IMR-90 (cell line): ENCODE data around the gene HDGFL2.

ENCODE experiments used
- BHLHE40 ChIP-seq: fragments of 150-350 bp; IDR thresholded peaks from 2 replicates; pipeline ENCODE4 v1.6.1; 2016; ENCODE audit warnings: mild to moderate bottlenecking, low read depth, low read length
- MAZ ChIP-seq: IDR thresholded peaks from 2 replicates; pipeline ENCODE4 v1.6.1; 2012; ENCODE audit warnings: low read depth, mild to moderate bottlenecking, low read length, improper control_type of control experiment, moderate library complexity, borderline replicate concordance
- MXI1 ChIP-seq: IDR thresholded peaks from 2 replicates; pipeline ENCODE4 v1.6.1; 2012; ENCODE audit warnings: low read depth, mild to moderate bottlenecking, low read length, moderate library complexity, borderline replicate concordance
- POLR2A ChIP-seq: IDR thresholded peaks from 2 replicates; pipeline ENCODE4 v1.6.1; 2012; ENCODE audit warnings: mild to moderate bottlenecking, low read depth, low read length
- RAD21 ChIP-seq: IDR thresholded peaks from 2 replicates; pipeline ENCODE4 v1.6.1; 2012; ENCODE audit warnings: low read length, improper control_type of control experiment
- RCOR1 ChIP-seq: IDR thresholded peaks from 2 replicates; pipeline ENCODE4 v1.6.1; 2012; ENCODE audit warnings: mild to moderate bottlenecking, low read length, improper control_type of control experiment; ENCODE audit not compliant: insufficient replicate concordance
- RFX5 ChIP-seq: IDR thresholded peaks from 2 replicates; pipeline ENCODE4 v1.8.0; 2012; ENCODE audit warnings: low read depth, mild to moderate bottlenecking, low read length, moderate library complexity
- TF ChIP-seq, protein P1 (sequence below): fragments of 150-350 bp; IDR thresholded peaks from 2 replicates; pipeline ENCODE4 v1.6.1; 2016; ENCODE audit warnings: low read depth, mild to moderate bottlenecking, low read length, moderate library complexity, borderline replicate concordance
- TF ChIP-seq, protein P2 (sequence below): conservative IDR thresholded peaks from 2 replicates; pipeline ENCODE4 v1.5.1; 2012; ENCODE audit warnings: mild to moderate bottlenecking, low read depth, low read length, improper control_type of control experiment
- TF ChIP-seq, protein P3 (sequence below): fragments of 150-350 bp; IDR thresholded peaks from 2 replicates; pipeline ENCODE4 v1.6.1; 2017; ENCODE audit warnings: mild to moderate bottlenecking, antibody characterized with exemption, low read length, low read depth

DNA sequence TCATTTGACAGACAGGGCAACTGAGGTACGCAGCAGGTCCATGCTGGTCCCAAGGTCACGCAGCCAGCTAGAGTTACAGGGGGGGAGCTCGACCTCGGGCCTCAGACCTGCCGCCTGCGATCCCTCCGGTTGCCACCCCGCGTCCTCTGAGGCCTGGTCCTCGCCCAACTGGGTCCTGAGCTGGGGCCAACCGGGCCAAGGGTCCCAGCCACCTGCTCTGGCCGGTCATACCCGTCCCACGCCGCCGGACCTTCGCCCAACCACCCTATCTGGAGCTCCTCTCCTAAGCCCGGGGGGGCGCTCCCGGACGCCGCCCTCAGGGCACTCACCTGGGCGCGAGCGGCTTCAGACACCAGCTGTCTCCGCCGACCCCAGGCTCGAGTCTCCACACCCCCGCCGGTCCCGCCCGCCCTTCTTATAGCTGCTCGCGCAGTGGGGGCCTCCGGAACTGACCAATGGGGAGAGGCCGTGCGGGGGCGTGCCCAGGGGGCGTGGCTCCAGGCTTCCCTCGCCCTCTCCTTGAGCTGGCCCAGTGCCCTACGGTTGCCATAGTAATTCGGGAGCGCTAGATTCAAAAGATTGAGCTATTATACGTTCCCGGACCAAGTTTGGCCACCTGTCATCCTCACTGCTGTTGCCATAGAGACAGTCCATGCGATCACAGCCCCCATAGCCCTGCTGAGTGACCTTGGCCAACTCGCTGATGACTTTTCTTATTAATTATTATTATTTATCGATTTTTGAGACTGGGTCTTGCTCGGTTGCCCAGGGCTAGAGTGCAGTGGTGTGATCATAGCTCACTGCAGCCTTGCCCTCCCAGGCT is 63.0 kb downstream of the HDGFL2 start, which contains the start of gene PLIN5:
- TF ChIP-seq, protein P1, sequence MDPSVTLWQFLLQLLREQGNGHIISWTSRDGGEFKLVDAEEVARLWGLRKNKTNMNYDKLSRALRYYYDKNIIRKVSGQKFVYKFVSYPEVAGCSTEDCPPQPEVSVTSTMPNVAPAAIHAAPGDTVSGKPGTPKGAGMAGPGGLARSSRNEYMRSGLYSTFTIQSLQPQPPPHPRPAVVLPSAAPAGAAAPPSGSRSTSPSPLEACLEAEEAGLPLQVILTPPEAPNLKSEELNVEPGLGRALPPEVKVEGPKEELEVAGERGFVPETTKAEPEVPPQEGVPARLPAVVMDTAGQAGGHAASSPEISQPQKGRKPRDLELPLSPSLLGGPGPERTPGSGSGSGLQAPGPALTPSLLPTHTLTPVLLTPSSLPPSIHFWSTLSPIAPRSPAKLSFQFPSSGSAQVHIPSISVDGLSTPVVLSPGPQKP = no peak
- TF ChIP-seq, protein P2, sequence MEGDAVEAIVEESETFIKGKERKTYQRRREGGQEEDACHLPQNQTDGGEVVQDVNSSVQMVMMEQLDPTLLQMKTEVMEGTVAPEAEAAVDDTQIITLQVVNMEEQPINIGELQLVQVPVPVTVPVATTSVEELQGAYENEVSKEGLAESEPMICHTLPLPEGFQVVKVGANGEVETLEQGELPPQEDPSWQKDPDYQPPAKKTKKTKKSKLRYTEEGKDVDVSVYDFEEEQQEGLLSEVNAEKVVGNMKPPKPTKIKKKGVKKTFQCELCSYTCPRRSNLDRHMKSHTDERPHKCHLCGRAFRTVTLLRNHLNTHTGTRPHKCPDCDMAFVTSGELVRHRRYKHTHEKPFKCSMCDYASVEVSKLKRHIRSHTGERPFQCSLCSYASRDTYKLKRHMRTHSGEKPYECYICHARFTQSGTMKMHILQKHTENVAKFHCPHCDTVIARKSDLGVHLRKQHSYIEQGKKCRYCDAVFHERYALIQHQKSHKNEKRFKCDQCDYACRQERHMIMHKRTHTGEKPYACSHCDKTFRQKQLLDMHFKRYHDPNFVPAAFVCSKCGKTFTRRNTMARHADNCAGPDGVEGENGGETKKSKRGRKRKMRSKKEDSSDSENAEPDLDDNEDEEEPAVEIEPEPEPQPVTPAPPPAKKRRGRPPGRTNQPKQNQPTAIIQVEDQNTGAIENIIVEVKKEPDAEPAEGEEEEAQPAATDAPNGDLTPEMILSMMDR = no peak
- TF ChIP-seq RCOR1 = no peak
- TF ChIP-seq, protein P3, sequence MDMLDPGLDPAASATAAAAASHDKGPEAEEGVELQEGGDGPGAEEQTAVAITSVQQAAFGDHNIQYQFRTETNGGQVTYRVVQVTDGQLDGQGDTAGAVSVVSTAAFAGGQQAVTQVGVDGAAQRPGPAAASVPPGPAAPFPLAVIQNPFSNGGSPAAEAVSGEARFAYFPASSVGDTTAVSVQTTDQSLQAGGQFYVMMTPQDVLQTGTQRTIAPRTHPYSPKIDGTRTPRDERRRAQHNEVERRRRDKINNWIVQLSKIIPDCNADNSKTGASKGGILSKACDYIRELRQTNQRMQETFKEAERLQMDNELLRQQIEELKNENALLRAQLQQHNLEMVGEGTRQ = peak; percentile 21; the same call in 1 of the 2 replicates
- TF ChIP-seq BHLHE40 = no peak
- TF ChIP-seq POLR2A = no peak
- no peak for TF ChIP-seq RFX5
- no peak for TF ChIP-seq MXI1
- TF ChIP-seq MAZ = no peak
- no peak for TF ChIP-seq RAD21
